Erythroblast (primary cell): ENCODE measurements around the gene FOCAD.

ENCODE experiments used
- GATA1 ChIP-seq: IDR thresholded peaks from 2 replicates; pipeline ENCODE4 v1.6.1; 2011; ENCODE audit warnings: low read depth, mild to moderate bottlenecking, control low read depth, low read length, moderate library complexity
- POLR2A ChIP-seq: IDR thresholded peaks from 2 replicates; pipeline ENCODE4 v1.6.1; 2011; ENCODE audit warnings: mild to moderate bottlenecking, low read length

DNA sequence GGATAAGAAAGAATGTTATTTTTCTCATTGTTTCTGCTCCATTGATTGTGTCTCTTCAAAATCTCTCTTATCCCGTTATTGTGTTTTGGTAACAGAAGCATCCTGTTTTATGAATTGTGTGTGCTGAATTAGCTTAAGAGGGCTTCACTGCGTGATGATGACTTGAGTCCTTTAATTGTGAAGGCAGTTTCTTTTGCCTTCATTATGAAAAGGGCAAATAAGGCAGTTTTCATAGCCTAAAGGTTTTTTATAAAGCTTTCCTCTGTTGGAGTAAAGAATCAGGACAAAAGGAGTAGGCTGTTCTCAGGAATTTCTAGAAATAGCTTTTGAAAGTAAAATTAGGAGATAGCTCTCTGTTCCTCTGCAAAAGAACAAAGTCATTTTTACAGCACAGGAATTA is 169.8 kb downstream of the FOCAD start:
- TF ChIP-seq POLR2A (no peak), GATA1 (no peak)
